Gastroesophageal sphincter (tissue), 4 donors: ENCODE results near the gene FHAD1. TPM values are rescaled to one million over a fixed set of nuclear protein-coding genes. Genes with fewer than 3 reads are reported as not detected.

ENCODE experiments used
- ATAC-seq: fragments of 150-250 bp; one replicate; pipeline ENCODE4 v1.9.1; 2016; ENCODE audit warnings: mild to moderate bottlenecking, moderate library complexity
- H3K27ac ChIP-seq, 4 donors: fragments of 200-600 bp; sonication (generic) in 3 of 4; 1 replicate in 3 of 4; 2 replicates in 1 of 4; pipeline ENCODE4 v1.5.1; 2016 to 2019
- H3K27me3 ChIP-seq: fragments of 200-600 bp; sonication (generic); one replicate; pipeline ENCODE4 v1.5.1; 2019
- H3K36me3 ChIP-seq, 2 donors: fragments of 200-600 bp; sonication (generic); one replicate each; pipeline ENCODE4 v1.5.1; 2019; ENCODE audit warnings: control low read depth in 1 of 2
- H3K4me1 ChIP-seq, 3 donors: fragments of 200-600 bp; sonication (generic); 1 replicate in 2 of 3; 2 replicates in 1 of 3; pipeline ENCODE4 v1.5.1; 2016 to 2019; ENCODE audit warnings: control low read depth in 2 of 3
- H3K4me3 ChIP-seq, 2 donors: fragments of 200-600 bp; sonication (generic); one replicate each; pipeline ENCODE4 v1.5.1; 2019; ENCODE audit warnings: mild to moderate bottlenecking in 1 of 2, moderate library complexity in 1 of 2
- H3K9me3 ChIP-seq, 3 donors: fragments of 200-600 bp; sonication (generic); one replicate each; pipeline ENCODE4 v1.5.1; 2017 to 2019; ENCODE audit warnings: control low read depth in 2 of 3
- EP300 ChIP-seq: sonication (generic); formaldehyde crosslinking; IDR thresholded peaks from one replicate; pipeline ENCODE4 v1.6.1; 2017; ENCODE audit warnings: antibody characterized with exemption, mild to moderate bottlenecking
- POLR2A ChIP-seq, 2 donors: fragments of 450-650 bp; IDR thresholded peaks; one replicate each; pipeline ENCODE4 v1.6.1; 2017; ENCODE audit warnings: antibody characterized with exemption in 2 of 2, mild to moderate bottlenecking in 2 of 2, moderate library complexity in 1 of 2
- POLR2AphosphoS5 ChIP-seq: sonication (generic); formaldehyde crosslinking; IDR thresholded peaks from one replicate; pipeline ENCODE4 v1.6.1; 2017; ENCODE audit warnings: antibody characterized with exemption
- WGBS, 2 donors: methylation state at CpG; one replicate each; pipeline ENCODE4 v1.1.5; 2018; ENCODE audit warnings: low coverage in 1 of 2; 5-methylcytosine and 5-hydroxymethylcytosine counted together
- total RNA-seq, 4 donors: library from RNA; depleted of rRNA; stranded (reverse); fragments of >200 nt; gene quantifications; one replicate each; pipeline ENCODE4 v1.1.0, GENCODE V29; 2016
- TF ChIP-seq, protein P1 (sequence below), 4 experiments: fragments of 200-600 bp in 2 of 4; fragments of 450-650 bp in 2 of 4; sonication (generic) in 1 of 4; IDR thresholded peaks; one replicate each; pipeline ENCODE4 v1.5.1; 2017 to 2019; ENCODE audit warnings: antibody characterized with exemption in 4 of 4, mild to moderate bottlenecking in 2 of 4, moderate library complexity in 2 of 4

FHAD1 gene
- total RNA-seq, 4 donors from 2014 or later = 1.1 TPM; not detected in 3

DNA sequence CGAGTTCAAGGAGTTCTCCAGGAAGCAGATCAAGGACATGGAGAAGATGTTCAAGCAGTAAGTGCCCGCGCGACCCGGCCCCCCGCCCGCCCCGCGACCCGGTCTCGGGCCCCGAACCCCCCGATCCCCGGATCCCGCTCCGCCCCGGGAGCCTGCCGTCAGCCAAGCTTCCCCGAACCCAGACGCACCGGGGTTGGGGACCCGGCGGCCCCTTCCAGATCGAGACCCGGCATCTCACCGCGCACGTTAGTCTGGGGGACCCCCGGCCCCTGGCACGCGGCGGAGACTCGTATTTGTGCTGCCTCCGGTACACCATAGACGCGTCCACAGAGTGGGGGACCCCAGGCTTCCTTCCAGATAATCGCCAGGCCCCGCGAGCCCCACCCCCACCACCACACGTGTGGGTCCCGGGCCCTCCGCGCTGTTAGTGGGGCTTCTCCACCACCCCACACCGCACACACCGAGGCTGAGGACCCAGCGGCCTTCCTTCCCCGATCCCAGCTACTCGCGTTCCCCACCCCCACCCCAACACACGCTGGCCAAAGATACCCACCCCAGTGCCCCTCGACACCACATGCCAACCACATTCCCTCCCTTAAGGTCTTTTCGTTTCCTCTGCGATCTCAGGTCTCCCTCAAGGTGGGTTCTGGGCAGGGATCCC lies 163.3 kb downstream of the FHAD1 start:
- Histone ChIP-seq H3K4me3 (peak overlapping the region; percentile 68 to 97), H3K4me1 (peaks cover 0 to 82% (median 41%) of the 10 kb centered on the region in 3 donors), H3K27me3 (no peaks in the 10 kb centered on the region), H3K36me3 (peaks cover 0 to 6% of the 10 kb centered on the region in 2 donors), H3K9me3 (no peaks in the 10 kb centered on the region), H3K27ac (peak overlapping the region in 3 of 4 donors; percentile 81 to 89 (median 82))
- TF ChIP-seq POLR2A (IDR thresholded peaks at IDR 0.05) = no peak
- WGBS, 2 donors = 7% methylated on average over 6 of the region's 53 CpGs; no CpG with 5 or more reads in 1 of the 2 donors
- no peak for ATAC-seq

DNA sequence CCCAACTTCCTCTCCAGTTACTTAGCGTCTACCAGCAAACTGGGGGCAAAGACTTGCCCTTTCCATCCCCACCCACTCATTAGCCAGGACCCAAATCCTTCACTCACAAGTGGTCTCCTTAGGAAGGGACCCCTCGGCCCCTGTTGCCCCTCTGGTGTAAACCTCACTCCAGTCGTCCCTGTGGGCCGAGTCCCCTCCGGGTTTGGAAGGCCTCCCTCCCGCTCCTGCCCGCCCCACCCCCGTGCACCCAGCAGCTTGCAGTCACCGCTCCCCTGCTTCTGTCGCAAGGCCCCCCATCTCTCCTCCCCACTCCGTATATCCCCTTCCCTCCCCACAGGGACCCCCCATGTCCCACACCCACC lies 163.8 kb downstream of the FHAD1 start:
- H3K4me3 ChIP-seq = peak overlapping the region; percentile 68 to 97
- peaks cover 0 to 87% (median 41%) of the 10 kb centered on the region in 3 donors for H3K4me1 ChIP-seq
- H3K36me3 ChIP-seq = peaks cover 0 to 6% of the 10 kb centered on the region in 2 donors
- WGBS, 2 donors = 16% methylated on average over 7 of the region's 11 CpGs; no CpG with 5 or more reads in 1 of the 2 donors
- ATAC-seq = no peak
- peak overlapping the region in 3 of 4 donors; percentile 0 to 89 (median 81) for H3K27ac ChIP-seq
- no peaks in the 10 kb centered on the region for H3K27me3 ChIP-seq
- TF ChIP-seq, protein P1, sequence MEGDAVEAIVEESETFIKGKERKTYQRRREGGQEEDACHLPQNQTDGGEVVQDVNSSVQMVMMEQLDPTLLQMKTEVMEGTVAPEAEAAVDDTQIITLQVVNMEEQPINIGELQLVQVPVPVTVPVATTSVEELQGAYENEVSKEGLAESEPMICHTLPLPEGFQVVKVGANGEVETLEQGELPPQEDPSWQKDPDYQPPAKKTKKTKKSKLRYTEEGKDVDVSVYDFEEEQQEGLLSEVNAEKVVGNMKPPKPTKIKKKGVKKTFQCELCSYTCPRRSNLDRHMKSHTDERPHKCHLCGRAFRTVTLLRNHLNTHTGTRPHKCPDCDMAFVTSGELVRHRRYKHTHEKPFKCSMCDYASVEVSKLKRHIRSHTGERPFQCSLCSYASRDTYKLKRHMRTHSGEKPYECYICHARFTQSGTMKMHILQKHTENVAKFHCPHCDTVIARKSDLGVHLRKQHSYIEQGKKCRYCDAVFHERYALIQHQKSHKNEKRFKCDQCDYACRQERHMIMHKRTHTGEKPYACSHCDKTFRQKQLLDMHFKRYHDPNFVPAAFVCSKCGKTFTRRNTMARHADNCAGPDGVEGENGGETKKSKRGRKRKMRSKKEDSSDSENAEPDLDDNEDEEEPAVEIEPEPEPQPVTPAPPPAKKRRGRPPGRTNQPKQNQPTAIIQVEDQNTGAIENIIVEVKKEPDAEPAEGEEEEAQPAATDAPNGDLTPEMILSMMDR (IDR thresholded peaks at IDR 0.05) = no peak
- TF ChIP-seq POLR2A (IDR thresholded peaks at IDR 0.05) (no peak), POLR2AphosphoS5 (no peak), EP300 (no peak)
- no peaks in the 10 kb centered on the region for H3K9me3 ChIP-seq

DNA sequence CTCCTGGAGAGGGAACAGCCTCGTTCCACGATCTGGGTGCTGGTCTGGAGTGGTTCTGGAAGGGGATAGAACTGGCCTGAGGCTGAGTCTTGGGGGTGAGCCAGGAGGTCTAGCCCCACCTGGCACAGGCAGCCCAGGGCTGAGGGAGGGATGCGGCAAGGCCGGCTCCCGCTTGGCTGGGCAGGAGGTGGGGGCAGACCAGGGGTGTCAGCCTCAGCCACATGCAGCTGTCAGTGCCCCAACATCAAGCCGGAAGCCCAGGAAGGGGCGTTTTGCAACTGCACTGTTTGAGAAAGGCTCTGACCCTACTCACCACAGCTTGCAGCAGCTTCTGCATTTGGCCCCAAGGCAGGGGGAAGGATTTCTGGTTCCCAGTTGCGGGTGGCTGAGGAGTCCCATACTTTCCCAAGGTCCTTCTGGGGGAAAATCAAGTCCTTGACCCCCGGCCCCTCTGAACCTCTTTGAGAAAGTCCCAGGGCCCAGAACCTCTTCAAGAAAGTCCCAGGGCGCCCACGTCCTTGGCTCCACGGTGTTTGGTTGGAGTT lies 164.6 kb downstream of the FHAD1 start:
- H3K36me3 ChIP-seq = peaks cover 0 to 6% of the 10 kb centered on the region in 2 donors
- H3K27me3 ChIP-seq = no peaks in the 10 kb centered on the region
- peaks cover 0 to 93% (median 46%) of the 10 kb centered on the region in 3 donors for H3K4me1 ChIP-seq
- H3K27ac ChIP-seq = peak overlapping the region in 3 of 4 donors; percentile 19 to 89 (median 81)
- TF ChIP-seq POLR2A (IDR thresholded peaks at IDR 0.05) (no peak), POLR2AphosphoS5 (no peak), EP300 (no peak)
- TF ChIP-seq, protein P1 (IDR thresholded peaks at IDR 0.05) = no peak
- H3K9me3 ChIP-seq = no peaks in the 10 kb centered on the region
- WGBS, 2 donors = no CpG with 5 or more reads among the region's 12 CpGs
- no peak for ATAC-seq
- peak overlapping the region in 1 of 2 donors; percentile 97 for H3K4me3 ChIP-seq

DNA sequence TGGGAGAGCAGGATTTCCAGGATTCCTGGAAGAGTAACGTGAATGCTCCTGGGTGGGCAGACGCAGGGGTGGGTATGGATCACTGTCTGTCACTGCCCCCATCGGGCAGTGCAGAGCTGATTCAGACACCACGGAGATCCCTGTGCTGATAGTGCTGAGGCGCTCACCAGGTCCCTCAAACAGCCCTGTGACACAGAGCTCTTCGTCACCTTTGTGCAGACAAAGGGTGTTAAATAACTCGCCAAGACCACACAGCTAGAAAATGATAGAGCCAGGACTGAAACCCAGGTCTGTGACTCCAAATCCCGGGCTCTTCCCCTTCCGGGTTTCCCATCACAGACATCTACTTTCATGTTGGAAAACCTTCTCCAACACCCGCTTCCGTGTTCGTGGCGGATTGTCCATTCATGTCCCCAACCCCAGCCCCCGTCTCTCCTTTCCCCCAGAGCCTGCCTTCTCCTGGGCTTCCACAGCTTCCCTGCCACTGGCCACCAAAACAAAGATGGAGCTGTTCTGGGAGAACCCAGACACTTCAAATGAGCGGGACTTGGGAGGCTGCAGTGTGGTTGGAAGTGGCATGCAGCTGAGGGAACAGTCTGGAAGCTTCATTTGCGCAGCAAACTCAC lies 165.3 kb downstream of the FHAD1 start:
- H3K9me3 ChIP-seq = no peaks in the 10 kb centered on the region
- H3K36me3 ChIP-seq = peaks cover 0 to 6% of the 10 kb centered on the region in 2 donors
- no peaks in the 10 kb centered on the region for H3K27me3 ChIP-seq
- peaks cover 0 to 93% (median 45%) of the 10 kb centered on the region in 3 donors for H3K4me1 ChIP-seq
- no peak for ATAC-seq
- TF ChIP-seq, protein P1 (IDR thresholded peaks at IDR 0.05) = no peak
- TF ChIP-seq POLR2A (IDR thresholded peaks at IDR 0.05) (no peak), POLR2AphosphoS5 (no peak), EP300 (no peak)
- 83 to 92% methylated on average over 2 to 11 of the region's 16 CpGs for WGBS, 2 donors
- peak overlapping the region in 3 of 4 donors; percentile 19 to 89 (median 81) for H3K27ac ChIP-seq
- H3K4me3 ChIP-seq = peak overlapping the region in 1 of 2 donors; percentile 97

DNA sequence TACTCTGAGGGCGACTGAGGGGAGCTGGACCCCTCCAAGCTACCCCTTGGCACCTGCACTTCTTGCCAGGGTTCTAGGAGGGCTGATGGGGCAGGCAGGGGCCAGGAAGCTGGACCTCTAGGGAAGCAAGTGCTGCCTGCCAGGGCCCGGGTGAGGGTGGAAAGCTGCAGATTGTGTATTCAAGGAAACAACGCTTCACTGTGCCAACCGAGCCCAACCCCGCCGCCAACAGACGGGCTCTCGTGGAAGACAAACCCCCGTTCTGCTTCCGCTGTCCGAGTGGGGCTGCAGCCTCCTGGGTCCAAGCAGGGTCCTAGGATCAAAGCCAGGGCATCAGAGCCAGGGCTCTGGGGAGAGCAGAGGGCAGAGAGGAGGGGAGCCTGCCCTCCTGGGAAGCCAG lies 165.8 kb downstream of the FHAD1 start:
- no peak overlapping the region for H3K4me3 ChIP-seq
- TF ChIP-seq POLR2A (IDR thresholded peaks at IDR 0.05) = no peak
- TF ChIP-seq, protein P1 (IDR thresholded peaks at IDR 0.05) = no peak
- TF ChIP-seq POLR2AphosphoS5 = no peak
- TF ChIP-seq EP300 = no peak
- H3K36me3 ChIP-seq = peaks cover 0 to 6% of the 10 kb centered on the region in 2 donors
- WGBS, 2 donors = no CpG with 5 or more reads among the region's 11 CpGs
- H3K9me3 ChIP-seq = no peaks in the 10 kb centered on the region
- H3K27me3 ChIP-seq = no peaks in the 10 kb centered on the region
- peak overlapping the region in 3 of 4 donors; percentile 19 to 89 (median 81) for H3K27ac ChIP-seq
- peaks cover 0 to 92% (median 40%) of the 10 kb centered on the region in 3 donors for H3K4me1 ChIP-seq
- no peak for ATAC-seq
